Glutamatergic neuron (in vitro differentiated cells): Measurements from ENCODE around the gene LDLRAD4. TPM values are rescaled to one million over a fixed set of nuclear protein-coding genes. Genes with fewer than 3 reads are reported as not detected.

Experiments
- DNase-seq: peaks from one replicate; pipeline ENCODE4 v3.0.0; 2022
- H3K27ac Mint-ChIP-seq: one replicate; pipeline ENCODE4 v1.8.0; 2020; ENCODE audit warnings: mild to moderate bottlenecking, mixed read lengths, inconsistent platforms; ENCODE audit not compliant: unreplicated experiment
- H3K27me3 Mint-ChIP-seq: one replicate; pipeline ENCODE4 v1.8.0; 2020; ENCODE audit warnings: mild to moderate bottlenecking, moderate library complexity, mixed read lengths, inconsistent platforms; ENCODE audit not compliant: unreplicated experiment
- H3K36me3 Mint-ChIP-seq: one replicate; pipeline ENCODE4 v1.8.0; 2020; ENCODE audit warnings: mild to moderate bottlenecking, mixed read lengths, inconsistent platforms; ENCODE audit not compliant: unreplicated experiment
- H3K4me1 Mint-ChIP-seq: one replicate; pipeline ENCODE4 v1.8.0; 2020; ENCODE audit warnings: mild to moderate bottlenecking, low read depth, mixed read lengths, inconsistent platforms; ENCODE audit not compliant: unreplicated experiment
- H3K4me3 Mint-ChIP-seq: one replicate; pipeline ENCODE4 v1.8.0; 2020; ENCODE audit warnings: mild to moderate bottlenecking, mixed read lengths, inconsistent platforms; ENCODE audit not compliant: unreplicated experiment
- H3K9me3 Mint-ChIP-seq: one replicate; pipeline ENCODE4 v1.8.0; 2020; ENCODE audit warnings: mild to moderate bottlenecking, moderate library complexity, mixed read lengths, inconsistent platforms; ENCODE audit not compliant: unreplicated experiment
- total RNA-seq: library from RNA; stranded (reverse); fragmentation: NEBNext Ultra II Directional; extraction: Animal tissue kit (Norgen Biotek cat#: 25700); gene quantifications from one replicate; pipeline ENCODE4 v1.2.1, GENCODE V29; 2021; ENCODE audit not compliant: unreplicated experiment
- TF ChIP-seq, protein P1 (sequence below): fragments of 200-600 bp; sonication (generic); IDR thresholded peaks from one replicate; pipeline ENCODE4 v1.5.0; 2021; ENCODE audit not compliant: partially characterized antibody, unreplicated experiment

Gene LDLRAD4
- total RNA-seq, 1 donor from 2014 or later = 0.29 TPM

DNA sequence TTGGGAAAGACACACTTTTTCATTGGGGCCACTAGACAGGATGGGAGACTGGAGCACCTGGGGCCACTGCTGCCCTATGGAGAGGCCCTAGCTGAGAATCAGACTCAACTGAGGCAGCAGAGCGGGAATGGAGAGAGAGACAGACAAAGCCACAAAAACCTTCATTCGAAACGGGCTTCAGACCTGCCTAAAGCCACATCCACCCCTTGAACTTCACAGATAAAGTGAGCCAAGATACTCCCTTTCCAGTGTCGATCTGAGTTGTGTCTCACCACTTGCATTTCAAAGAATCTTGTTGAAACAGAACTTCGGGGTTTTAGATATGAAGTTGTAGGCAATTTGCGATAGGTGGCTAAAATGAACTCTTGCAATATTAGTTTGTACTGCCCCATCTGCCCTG lies 11.3 kb upstream of the LDLRAD4 start:
- H3K27ac Mint-ChIP-seq = no peak overlapping the region
- H3K36me3 Mint-ChIP-seq = peaks cover 4% of the 10 kb centered on the region
- TF ChIP-seq, protein P1, sequence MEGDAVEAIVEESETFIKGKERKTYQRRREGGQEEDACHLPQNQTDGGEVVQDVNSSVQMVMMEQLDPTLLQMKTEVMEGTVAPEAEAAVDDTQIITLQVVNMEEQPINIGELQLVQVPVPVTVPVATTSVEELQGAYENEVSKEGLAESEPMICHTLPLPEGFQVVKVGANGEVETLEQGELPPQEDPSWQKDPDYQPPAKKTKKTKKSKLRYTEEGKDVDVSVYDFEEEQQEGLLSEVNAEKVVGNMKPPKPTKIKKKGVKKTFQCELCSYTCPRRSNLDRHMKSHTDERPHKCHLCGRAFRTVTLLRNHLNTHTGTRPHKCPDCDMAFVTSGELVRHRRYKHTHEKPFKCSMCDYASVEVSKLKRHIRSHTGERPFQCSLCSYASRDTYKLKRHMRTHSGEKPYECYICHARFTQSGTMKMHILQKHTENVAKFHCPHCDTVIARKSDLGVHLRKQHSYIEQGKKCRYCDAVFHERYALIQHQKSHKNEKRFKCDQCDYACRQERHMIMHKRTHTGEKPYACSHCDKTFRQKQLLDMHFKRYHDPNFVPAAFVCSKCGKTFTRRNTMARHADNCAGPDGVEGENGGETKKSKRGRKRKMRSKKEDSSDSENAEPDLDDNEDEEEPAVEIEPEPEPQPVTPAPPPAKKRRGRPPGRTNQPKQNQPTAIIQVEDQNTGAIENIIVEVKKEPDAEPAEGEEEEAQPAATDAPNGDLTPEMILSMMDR = no peak
- no peaks in the 10 kb centered on the region for H3K4me1 Mint-ChIP-seq
- H3K9me3 Mint-ChIP-seq = peaks cover 2% of the 10 kb centered on the region
- peaks cover 3% of the 10 kb centered on the region for H3K27me3 Mint-ChIP-seq
- H3K4me3 Mint-ChIP-seq = no peak overlapping the region
- DNase-seq = no peak

GRCh38 chr18:13211534-13211933 lies 7.0 kb upstream of the LDLRAD4 start:
- Mint-ChIP-seq H3K27me3 (peaks cover 7% of the 10 kb centered on the region), H3K36me3 (peaks cover under 1% of the 10 kb centered on the region), H3K9me3 (peaks cover 2% of the 10 kb centered on the region), H3K4me1 (no peaks in the 10 kb centered on the region), H3K27ac (no peak overlapping the region), H3K4me3 (no peak overlapping the region)
- TF ChIP-seq, protein P1 = no peak
- peak; percentile 50 for DNase-seq

GRCh38 chr18:13213036-13213795 lies 5.3 kb upstream of the LDLRAD4 start:
- no peak for DNase-seq
- Mint-ChIP-seq H3K27ac (no peak overlapping the region), H3K27me3 (peaks cover 7% of the 10 kb centered on the region), H3K9me3 (peaks cover 5% of the 10 kb centered on the region), H3K36me3 (peaks cover 4% of the 10 kb centered on the region), H3K4me3 (no peak overlapping the region), H3K4me1 (peaks cover 3% of the 10 kb centered on the region)
- TF ChIP-seq, protein P1 = no peak

GRCh38 chr18:13214609-13215008 lies 4.0 kb upstream of the LDLRAD4 start:
- Mint-ChIP-seq H3K27ac (no peak overlapping the region), H3K4me1 (peaks cover 3% of the 10 kb centered on the region), H3K9me3 (peaks cover 7% of the 10 kb centered on the region), H3K27me3 (peaks cover 14% of the 10 kb centered on the region), H3K36me3 (peaks cover 4% of the 10 kb centered on the region), H3K4me3 (no peak overlapping the region)
- TF ChIP-seq, protein P1 = no peak
- DNase-seq = no peak

DNA sequence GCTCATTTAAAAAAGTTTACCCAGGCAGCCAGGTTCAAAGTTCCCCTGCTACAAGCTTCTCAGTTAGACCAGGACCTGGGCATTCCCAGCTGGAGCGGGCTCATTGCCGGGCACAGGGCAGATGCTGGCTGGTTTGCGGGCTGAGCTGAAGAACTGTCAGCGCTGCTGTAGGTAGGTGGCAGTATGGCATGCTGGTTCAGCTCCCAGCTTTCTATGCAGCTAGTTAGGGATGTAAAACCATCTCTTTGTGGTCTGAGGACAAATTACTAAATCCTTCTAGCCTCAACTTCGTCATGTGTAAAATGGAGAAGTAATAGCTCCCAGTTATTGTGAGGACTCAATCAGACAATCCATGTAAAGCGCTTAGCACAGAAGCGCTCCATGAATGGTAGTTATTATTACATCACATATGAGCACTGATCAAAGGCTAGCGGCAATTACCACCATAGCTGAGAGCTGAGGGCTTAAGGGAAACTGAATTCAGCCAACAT lies 2.4 kb upstream of the LDLRAD4 start:
- TF ChIP-seq, protein P1 = no peak
- Mint-ChIP-seq H3K27ac (no peak overlapping the region), H3K36me3 (peaks cover 4% of the 10 kb centered on the region)

More for the DNA sequence above, 2.4 kb upstream of the LDLRAD4 start:
- Mint-ChIP-seq H3K27me3 (peaks cover 16% of the 10 kb centered on the region), H3K4me3 (peak overlapping the region; percentile 89), H3K4me1 (peaks cover 3% of the 10 kb centered on the region), H3K9me3 (peaks cover 7% of the 10 kb centered on the region)
- peak; percentile 46 for DNase-seq
